ENCODE results near the gene CCDC122.

The CCDC122 gene

DNA sequence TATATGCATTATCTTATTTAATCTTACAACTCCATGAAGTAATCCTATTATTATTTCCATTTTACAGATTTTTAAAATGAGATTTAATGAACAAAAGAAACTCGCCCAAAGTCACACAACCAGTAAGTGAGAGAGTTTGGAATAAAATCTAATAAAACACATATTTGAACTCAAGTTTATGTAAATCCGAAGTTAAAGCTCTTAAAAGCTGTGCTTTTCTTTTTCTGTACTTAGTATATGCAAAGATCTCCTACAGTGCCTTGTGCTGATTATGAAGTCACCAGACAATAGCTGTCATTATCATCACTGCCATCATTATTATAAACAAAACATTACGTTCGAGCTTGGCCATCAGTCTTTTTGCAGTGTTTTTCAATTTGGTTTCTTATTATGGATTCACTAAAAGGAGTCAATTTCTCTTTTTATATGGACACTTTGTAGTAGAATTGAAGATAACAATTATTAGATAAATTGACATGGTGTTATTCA lies 63.1 kb downstream of the CCDC122 start:
- TF ChIP-seq POLR2AphosphoS5 (IDR thresholded peaks at IDR 0.05; ENCODE audit: low read depth, low read length) (no peak), POU2F2 (IDR thresholded peaks at IDR 0.05; ENCODE audit: low read depth, low read length) (no peak), SPI1 (IDR thresholded peaks at IDR 0.05; ENCODE audit: low read depth, low read length) (no peak), POLR2A (IDR thresholded peaks at IDR 0.05; ENCODE audit: low read depth, low read length) (no peak), TAF1 (IDR thresholded peaks at IDR 0.05; ENCODE audit: low read depth, low read length) (no peak), PAX5 (IDR thresholded peaks at IDR 0.05; ENCODE audit: insufficient read depth, low read length, severe bottlenecking) (no peak)
- no peak for DNase-seq (ENCODE audit: insufficient read length, low spot score)
- FAIRE-seq, result no peak

DNA sequence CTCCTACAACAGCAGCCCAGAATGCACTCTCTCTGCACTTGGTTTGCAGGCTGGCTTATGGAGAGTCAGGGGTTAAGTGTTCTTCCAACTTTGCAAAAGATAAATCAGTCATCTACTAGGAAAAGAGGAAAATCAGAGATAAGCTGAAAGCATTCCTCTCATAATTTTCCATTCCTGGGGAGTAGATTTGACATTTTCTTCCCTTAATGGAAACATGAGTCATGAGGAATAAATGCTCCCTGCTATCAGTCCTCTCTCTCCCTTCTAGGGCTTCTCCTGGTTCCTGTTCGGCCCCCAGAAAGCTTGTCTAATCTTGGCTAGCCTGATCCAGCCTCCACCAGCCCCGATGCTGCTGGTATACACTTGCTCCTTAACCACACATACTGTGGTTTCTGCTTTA lies 64.3 kb downstream of the CCDC122 start:
- FAIRE-seq (no peak), DNase-seq (ENCODE audit: insufficient read length, low spot score) (no peak)
- TF ChIP-seq SPI1 (IDR thresholded peaks at IDR 0.05; ENCODE audit: low read depth, low read length), result no peak
- no peak for TF ChIP-seq POLR2A (IDR thresholded peaks at IDR 0.05; ENCODE audit: low read depth, low read length)
- TF ChIP-seq POLR2AphosphoS5 (IDR thresholded peaks at IDR 0.05; ENCODE audit: low read depth, low read length), result no peak
- no peak for TF ChIP-seq PAX5 (IDR thresholded peaks at IDR 0.05; ENCODE audit: insufficient read depth, low read length, severe bottlenecking)
- no peak for TF ChIP-seq TAF1 (IDR thresholded peaks at IDR 0.05; ENCODE audit: low read depth, low read length)
- no peak for TF ChIP-seq POU2F2 (IDR thresholded peaks at IDR 0.05; ENCODE audit: low read depth, low read length)

DNA sequence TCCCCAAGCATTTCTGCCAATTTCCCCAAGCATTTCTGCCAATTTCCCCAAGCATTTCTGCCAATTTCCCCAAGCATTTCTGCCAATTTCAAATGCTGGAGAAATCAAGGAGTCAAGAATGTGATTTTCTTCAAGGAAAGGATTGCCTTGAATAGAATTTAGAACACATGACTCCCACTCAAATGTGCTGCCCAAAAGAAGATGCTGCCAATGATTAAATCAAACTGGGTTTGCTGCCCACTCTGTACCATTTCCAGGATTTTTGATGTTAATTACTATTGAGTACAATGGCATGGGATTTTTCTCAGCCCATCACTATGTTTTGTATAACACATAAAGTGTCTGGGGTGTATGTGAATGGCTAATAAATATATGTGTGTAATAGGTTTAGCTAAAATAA lies 70.9 kb downstream of the CCDC122 start:
- DNase-seq (ENCODE audit: insufficient read length, low spot score), result no peak
- no peak for FAIRE-seq
- TF ChIP-seq POU2F2 (IDR thresholded peaks at IDR 0.05; ENCODE audit: low read depth, low read length), result no peak
- TF ChIP-seq SPI1 (IDR thresholded peaks at IDR 0.05; ENCODE audit: low read depth, low read length), result no peak
- no peak for TF ChIP-seq POLR2A (IDR thresholded peaks at IDR 0.05; ENCODE audit: low read depth, low read length)
- no peak for TF ChIP-seq POLR2AphosphoS5 (IDR thresholded peaks at IDR 0.05; ENCODE audit: low read depth, low read length)
- TF ChIP-seq TAF1 (IDR thresholded peaks at IDR 0.05; ENCODE audit: low read depth, low read length), result no peak
- no peak for TF ChIP-seq PAX5 (IDR thresholded peaks at IDR 0.05; ENCODE audit: insufficient read depth, low read length, severe bottlenecking)

DNA sequence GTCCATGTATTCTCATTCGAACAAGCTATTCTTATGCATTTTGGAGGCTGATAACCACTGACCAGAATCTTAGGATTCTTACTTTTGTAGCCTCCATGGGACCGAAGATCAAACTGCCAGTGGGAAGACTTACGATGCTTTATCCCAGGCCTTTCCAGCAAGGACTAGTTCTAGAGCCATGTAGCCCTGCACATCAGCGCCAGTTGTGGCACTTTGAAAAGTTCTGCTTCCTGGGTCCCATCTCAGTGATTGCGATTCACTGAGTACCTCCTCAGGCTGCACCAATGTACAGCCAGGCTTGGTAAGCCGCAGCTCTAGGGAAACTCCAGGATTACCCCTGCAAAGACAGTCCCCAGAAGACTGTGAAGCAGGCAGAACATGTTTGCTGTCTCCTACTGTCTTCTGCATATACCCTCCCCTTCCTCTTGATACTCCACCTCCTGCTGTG lies 73.8 kb downstream of the CCDC122 start:
- FAIRE-seq (no peak), DNase-seq (ENCODE audit: insufficient read length, low spot score) (no peak)
- TF ChIP-seq POLR2AphosphoS5 (IDR thresholded peaks at IDR 0.05; ENCODE audit: low read depth, low read length), result no peak
- no peak for TF ChIP-seq PAX5 (IDR thresholded peaks at IDR 0.05; ENCODE audit: insufficient read depth, low read length, severe bottlenecking)

GRCh38 chr13:43805071-43805468 lies 74.5 kb downstream of the CCDC122 start:
- FAIRE-seq (peak; percentile 28), DNase-seq (ENCODE audit: insufficient read length, low spot score) (no peak)
- TF ChIP-seq POLR2A (IDR thresholded peaks at IDR 0.05; ENCODE audit: low read depth, low read length), result no peak
- no peak for TF ChIP-seq PAX5 (IDR thresholded peaks at IDR 0.05; ENCODE audit: insufficient read depth, low read length, severe bottlenecking)
- TF ChIP-seq SPI1 (IDR thresholded peaks at IDR 0.05; ENCODE audit: low read depth, low read length), result no peak
- TF ChIP-seq TAF1 (IDR thresholded peaks at IDR 0.05; ENCODE audit: low read depth, low read length), result no peak
- no peak for TF ChIP-seq POU2F2 (IDR thresholded peaks at IDR 0.05; ENCODE audit: low read depth, low read length)
- no peak for TF ChIP-seq POLR2AphosphoS5 (IDR thresholded peaks at IDR 0.05; ENCODE audit: low read depth, low read length)

GRCh38 chr13:43804461-43805070 lies 75.0 kb downstream of the CCDC122 start:
- no peak for DNase-seq (ENCODE audit: insufficient read length, low spot score)
- TF ChIP-seq SPI1 (IDR thresholded peaks at IDR 0.05; ENCODE audit: low read depth, low read length) (no peak), PAX5 (IDR thresholded peaks at IDR 0.05; ENCODE audit: insufficient read depth, low read length, severe bottlenecking) (no peak), POU2F2 (IDR thresholded peaks at IDR 0.05; ENCODE audit: low read depth, low read length) (no peak), POLR2A (IDR thresholded peaks at IDR 0.05; ENCODE audit: low read depth, low read length) (no peak), TAF1 (IDR thresholded peaks at IDR 0.05; ENCODE audit: low read depth, low read length) (no peak), POLR2AphosphoS5 (IDR thresholded peaks at IDR 0.05; ENCODE audit: low read depth, low read length) (no peak)
- FAIRE-seq, result no peak

DNA sequence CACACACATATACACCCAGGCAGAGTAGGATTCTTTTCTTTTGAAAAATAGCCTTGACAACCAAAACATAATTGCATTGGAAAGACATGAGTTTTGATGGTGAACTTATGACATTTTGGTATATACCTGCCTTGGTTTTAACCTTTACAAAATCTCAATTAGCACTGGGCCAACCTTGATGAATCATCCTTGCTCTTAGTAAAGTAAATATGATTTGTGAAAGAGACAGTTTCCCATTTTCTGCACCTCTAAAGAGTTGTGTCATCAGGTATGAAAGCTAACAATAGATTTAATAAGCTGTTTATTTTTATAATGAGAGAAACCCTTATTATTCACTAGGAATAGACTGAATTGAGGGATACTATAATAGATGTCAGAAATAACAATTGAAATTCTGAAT lies 77.0 kb downstream of the CCDC122 start:
- TF ChIP-seq PAX5 (IDR thresholded peaks at IDR 0.05; ENCODE audit: insufficient read depth, low read length, severe bottlenecking) (no peak), SPI1 (IDR thresholded peaks at IDR 0.05; ENCODE audit: low read depth, low read length) (no peak), POLR2AphosphoS5 (IDR thresholded peaks at IDR 0.05; ENCODE audit: low read depth, low read length) (no peak), TAF1 (IDR thresholded peaks at IDR 0.05; ENCODE audit: low read depth, low read length) (no peak), POU2F2 (IDR thresholded peaks at IDR 0.05; ENCODE audit: low read depth, low read length) (no peak), POLR2A (IDR thresholded peaks at IDR 0.05; ENCODE audit: low read depth, low read length) (no peak)
- no peak for DNase-seq (ENCODE audit: insufficient read length, low spot score)
- no peak for FAIRE-seq

DNA sequence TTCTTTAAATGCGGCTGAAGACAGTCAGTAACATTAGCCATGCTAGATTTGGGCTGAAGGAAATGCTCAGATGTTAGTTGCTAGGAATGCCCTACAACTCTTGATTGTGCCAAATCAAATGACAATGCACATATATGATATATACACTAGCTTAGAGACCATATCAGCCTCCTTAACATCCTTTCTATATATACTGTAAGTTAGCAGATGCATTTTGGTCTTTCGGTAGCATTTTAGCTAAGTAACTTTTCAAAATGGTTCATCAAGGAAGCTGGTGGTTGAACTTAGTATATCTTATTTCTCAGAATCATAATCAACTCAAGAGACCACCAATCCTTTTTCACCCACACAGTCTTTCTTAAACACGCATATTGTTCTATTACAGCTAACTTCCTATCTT lies 78.7 kb downstream of the CCDC122 start:
- DNase-seq (ENCODE audit: insufficient read length, low spot score), result no peak
- FAIRE-seq, result no peak
- TF ChIP-seq PAX5 (IDR thresholded peaks at IDR 0.05; ENCODE audit: insufficient read depth, low read length, severe bottlenecking), result no peak
- TF ChIP-seq POLR2A (IDR thresholded peaks at IDR 0.05; ENCODE audit: low read depth, low read length), result no peak
- TF ChIP-seq SPI1 (IDR thresholded peaks at IDR 0.05; ENCODE audit: low read depth, low read length), result no peak
- no peak for TF ChIP-seq POLR2AphosphoS5 (IDR thresholded peaks at IDR 0.05; ENCODE audit: low read depth, low read length)
- TF ChIP-seq TAF1 (IDR thresholded peaks at IDR 0.05; ENCODE audit: low read depth, low read length), result no peak
- TF ChIP-seq POU2F2 (IDR thresholded peaks at IDR 0.05; ENCODE audit: low read depth, low read length), result no peak

GRCh38 chr13:43799191-43799590 lies 80.3 kb downstream of the CCDC122 start:
- FAIRE-seq, result no peak

GRCh38 chr13:43797869-43798268 lies 81.7 kb downstream of the CCDC122 start:
- FAIRE-seq, result no peak
- TF ChIP-seq SPI1 (IDR thresholded peaks at IDR 0.05; ENCODE audit: low read depth, low read length), result no peak
- TF ChIP-seq POLR2A (IDR thresholded peaks at IDR 0.05; ENCODE audit: low read depth, low read length), result no peak
- TF ChIP-seq PAX5 (IDR thresholded peaks at IDR 0.05; ENCODE audit: insufficient read depth, low read length, severe bottlenecking), result no peak
- no peak for TF ChIP-seq POU2F2 (IDR thresholded peaks at IDR 0.05; ENCODE audit: low read depth, low read length)
- no peak for TF ChIP-seq TAF1 (IDR thresholded peaks at IDR 0.05; ENCODE audit: low read depth, low read length)
- no peak for TF ChIP-seq POLR2AphosphoS5 (IDR thresholded peaks at IDR 0.05; ENCODE audit: low read depth, low read length)
- DNase-seq (ENCODE audit: insufficient read length, low spot score), result no peak

More at GRCh38 chr13:43799191-43799590, 80.3 kb downstream of the CCDC122 start:
- TF ChIP-seq TAF1 (IDR thresholded peaks at IDR 0.05; ENCODE audit: low read depth, low read length) (no peak), POU2F2 (IDR thresholded peaks at IDR 0.05; ENCODE audit: low read depth, low read length) (no peak), PAX5 (IDR thresholded peaks at IDR 0.05; ENCODE audit: insufficient read depth, low read length, severe bottlenecking) (no peak), POLR2AphosphoS5 (IDR thresholded peaks at IDR 0.05; ENCODE audit: low read depth, low read length) (no peak), SPI1 (IDR thresholded peaks at IDR 0.05; ENCODE audit: low read depth, low read length) (no peak), POLR2A (IDR thresholded peaks at IDR 0.05; ENCODE audit: low read depth, low read length) (no peak)
- no peak for DNase-seq (ENCODE audit: insufficient read length, low spot score)

Data from GM12891 (cell line).